Rectal smooth muscle tissue (tissue), 1 donor: ENCODE data around the gene ARMH3.

Experiments used
- H3K27ac ChIP-seq: one replicate; pipeline ENCODE4 v1.7.0; 2013; ENCODE audit warnings: low read depth, low read length, inconsistent platforms
- H3K27me3 ChIP-seq: one replicate; pipeline ENCODE4 v1.7.0; 2013; ENCODE audit warnings: low read length; ENCODE audit not compliant: control insufficient read depth, insufficient read depth
- H3K36me3 ChIP-seq: one replicate; pipeline ENCODE4 v1.7.0; 2013; ENCODE audit warnings: low read length; ENCODE audit not compliant: control insufficient read depth, insufficient read depth
- H3K4me1 ChIP-seq: one replicate; pipeline ENCODE4 v1.7.0; 2013; ENCODE audit warnings: low read length; ENCODE audit not compliant: control insufficient read depth, insufficient read depth
- H3K4me3 ChIP-seq: one replicate; pipeline ENCODE4 v1.7.0; 2013; ENCODE audit warnings: low read length
- H3K9ac ChIP-seq: one replicate; pipeline ENCODE4 v1.7.0; 2013; ENCODE audit warnings: low read length

The ARMH3 gene

DNA sequence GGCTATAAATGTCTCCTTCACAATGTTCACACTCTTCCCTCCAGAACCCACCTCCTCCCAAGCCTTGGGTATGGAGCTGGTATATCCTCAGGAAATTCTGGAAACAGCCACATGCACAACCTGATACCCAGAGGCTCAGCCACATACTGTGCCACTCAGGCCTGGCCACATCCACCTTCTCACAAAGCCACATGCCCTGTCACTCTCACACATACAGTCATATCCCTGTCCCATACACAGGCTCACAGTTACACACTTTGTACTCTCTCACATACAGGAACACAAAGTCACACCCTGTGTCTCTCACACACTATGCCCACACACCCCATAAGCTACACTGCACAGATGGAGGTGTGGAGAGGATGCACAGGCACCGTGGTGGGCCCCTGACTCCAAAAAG, 222.5 kb downstream of the ARMH3 start:
- H3K27me3 ChIP-seq: no peaks in the 10 kb centered on the region
- no peak overlapping the region for H3K9ac ChIP-seq
- H3K27ac ChIP-seq: no peak overlapping the region
- H3K4me1 ChIP-seq: peaks cover 5% of the 10 kb centered on the region
- no peaks in the 10 kb centered on the region for H3K36me3 ChIP-seq
- H3K4me3 ChIP-seq: no peak overlapping the region

DNA sequence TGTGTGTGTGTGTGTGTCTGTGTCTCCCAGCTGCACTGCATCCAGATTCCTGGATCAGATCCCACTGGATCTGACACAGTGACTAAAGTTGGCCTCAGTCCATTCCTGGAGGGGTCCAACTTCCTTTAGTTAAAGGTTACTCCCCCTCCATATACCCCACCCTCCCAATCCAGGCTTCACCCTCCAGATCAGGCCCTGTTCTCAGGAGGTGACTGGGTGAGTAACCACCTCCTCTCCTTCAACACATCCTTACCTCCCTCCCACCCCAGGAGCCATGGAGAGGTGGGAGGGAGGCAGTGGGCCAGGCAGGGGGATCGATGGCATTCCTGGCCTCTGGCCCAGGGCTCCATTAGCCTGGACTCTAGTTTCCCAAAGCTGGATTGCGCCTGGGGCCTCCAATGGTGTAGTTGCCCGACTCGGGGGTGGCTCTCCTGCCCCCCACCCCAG, 223.6 kb downstream of the ARMH3 start:
- H3K27ac ChIP-seq: no peak overlapping the region
- no peak overlapping the region for H3K4me3 ChIP-seq
- H3K4me1 ChIP-seq: peaks cover 5% of the 10 kb centered on the region
- no peaks in the 10 kb centered on the region for H3K27me3 ChIP-seq
- no peaks in the 10 kb centered on the region for H3K36me3 ChIP-seq
- no peak overlapping the region for H3K9ac ChIP-seq

DNA sequence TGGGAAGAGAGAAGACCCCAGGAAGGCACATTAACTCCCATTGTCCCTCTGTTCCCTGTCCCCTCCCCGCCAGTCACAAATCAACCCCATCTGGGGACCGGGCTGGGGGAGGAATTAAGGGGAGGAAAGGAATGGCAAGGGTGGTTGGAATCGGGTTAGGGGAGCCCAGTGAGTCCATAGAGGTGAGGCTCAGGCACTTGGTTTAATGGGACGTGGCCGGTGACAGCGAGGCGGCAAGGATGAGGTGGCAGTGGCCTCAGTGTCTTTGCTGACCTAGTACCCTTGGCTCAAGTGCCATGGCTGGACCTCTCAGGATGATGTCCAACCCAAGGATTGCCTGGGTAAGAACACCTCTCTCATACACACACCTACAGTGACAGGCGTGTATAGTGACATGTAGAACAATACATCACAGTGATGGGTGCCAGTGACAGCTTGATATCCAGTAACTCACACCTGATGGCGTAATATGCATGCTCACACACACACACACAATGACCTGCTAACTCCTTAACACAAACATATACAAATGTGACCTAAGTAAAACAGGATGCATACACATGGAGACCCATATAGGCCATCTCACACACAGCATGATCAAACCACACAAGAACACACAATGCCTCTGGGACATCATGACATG, 224.7 kb downstream of the ARMH3 start:
- Histone ChIP-seq H3K4me3 (peak overlapping the region; percentile 83), H3K36me3 (no peaks in the 10 kb centered on the region), H3K9ac (peak overlapping the region; percentile 69), H3K4me1 (peaks cover 5% of the 10 kb centered on the region), H3K27ac (peak overlapping the region; percentile 34), H3K27me3 (no peaks in the 10 kb centered on the region)

DNA sequence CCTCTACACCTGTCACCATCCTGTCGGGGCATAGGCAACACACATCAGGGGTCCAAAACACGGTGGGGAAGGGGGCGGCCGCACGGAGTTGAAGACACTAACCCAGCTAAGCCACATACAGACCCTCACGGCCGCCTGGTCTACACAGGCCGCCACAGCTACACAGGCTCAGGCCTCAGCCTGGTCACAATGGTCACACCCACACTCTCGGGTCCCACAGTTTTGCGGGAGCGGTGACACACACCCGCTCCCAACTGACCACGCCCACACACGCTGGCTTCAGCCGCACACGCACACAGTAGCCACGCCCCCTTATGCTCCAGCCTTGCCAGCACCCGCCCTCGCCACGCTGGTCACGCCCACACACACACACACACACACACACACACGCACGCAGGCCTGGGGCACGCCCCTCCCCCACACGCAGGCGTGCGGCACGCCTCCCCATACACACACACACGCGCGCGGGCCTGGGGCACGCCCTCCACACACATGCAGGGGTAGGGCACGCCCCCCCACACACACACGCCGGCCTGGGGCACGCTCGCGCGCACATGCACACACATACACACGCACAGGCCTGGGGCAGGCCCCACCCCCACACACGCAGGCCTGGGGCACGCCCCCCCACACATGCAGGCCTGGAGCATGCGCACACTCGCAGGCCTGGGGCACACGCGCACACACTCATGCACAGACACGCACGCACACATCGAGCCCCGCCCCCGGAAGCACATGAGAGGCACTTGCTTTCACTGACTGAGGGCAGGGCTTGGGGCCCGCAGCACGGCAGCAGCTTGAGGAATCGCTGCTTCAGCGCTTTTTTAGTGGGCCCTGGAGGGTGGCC, 225.4 kb downstream of the ARMH3 start:
- Histone ChIP-seq H3K27ac (peak overlapping the region; percentile 44), H3K4me3 (peak overlapping the region; percentile 83), H3K27me3 (no peaks in the 10 kb centered on the region), H3K4me1 (peaks cover 5% of the 10 kb centered on the region), H3K9ac (peak overlapping the region; percentile 69), H3K36me3 (no peaks in the 10 kb centered on the region)

DNA sequence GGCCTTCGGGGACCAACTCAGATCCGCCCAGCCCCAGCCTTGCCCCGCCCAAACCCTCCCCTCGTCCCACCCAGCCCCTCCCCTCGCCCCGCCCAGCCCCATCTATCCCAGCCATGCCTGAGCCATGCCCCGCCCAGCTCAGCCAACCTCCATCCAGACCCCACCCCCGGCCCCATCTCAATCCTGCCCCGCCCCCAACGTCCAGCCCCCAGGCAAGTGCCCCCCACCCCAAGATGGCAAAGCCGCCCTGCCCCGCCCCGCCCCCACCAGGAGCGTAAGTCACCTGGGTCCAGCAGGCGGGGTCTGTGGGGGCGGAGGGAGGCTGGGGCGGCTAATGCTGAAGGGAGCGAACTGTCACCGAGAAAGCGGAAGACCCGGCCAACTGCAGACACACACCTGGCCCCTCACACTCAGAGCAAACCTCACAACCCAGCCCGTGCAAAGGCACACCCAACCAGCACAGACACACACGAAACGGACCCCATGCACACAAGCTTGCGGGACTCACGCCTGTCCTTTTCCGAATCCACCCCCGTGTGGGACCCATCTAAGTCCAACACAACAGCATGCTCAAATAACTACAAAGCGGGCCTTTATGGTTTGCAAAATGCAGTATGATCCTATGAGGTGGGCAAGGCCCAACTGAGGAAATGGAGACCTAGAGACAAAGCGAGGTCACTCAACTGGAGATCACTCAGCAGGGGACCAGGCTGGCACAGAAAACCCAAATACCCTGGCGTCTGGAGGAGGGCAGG, 226.2 kb downstream of the ARMH3 start:
- H3K9ac ChIP-seq: no peak overlapping the region

DNA sequence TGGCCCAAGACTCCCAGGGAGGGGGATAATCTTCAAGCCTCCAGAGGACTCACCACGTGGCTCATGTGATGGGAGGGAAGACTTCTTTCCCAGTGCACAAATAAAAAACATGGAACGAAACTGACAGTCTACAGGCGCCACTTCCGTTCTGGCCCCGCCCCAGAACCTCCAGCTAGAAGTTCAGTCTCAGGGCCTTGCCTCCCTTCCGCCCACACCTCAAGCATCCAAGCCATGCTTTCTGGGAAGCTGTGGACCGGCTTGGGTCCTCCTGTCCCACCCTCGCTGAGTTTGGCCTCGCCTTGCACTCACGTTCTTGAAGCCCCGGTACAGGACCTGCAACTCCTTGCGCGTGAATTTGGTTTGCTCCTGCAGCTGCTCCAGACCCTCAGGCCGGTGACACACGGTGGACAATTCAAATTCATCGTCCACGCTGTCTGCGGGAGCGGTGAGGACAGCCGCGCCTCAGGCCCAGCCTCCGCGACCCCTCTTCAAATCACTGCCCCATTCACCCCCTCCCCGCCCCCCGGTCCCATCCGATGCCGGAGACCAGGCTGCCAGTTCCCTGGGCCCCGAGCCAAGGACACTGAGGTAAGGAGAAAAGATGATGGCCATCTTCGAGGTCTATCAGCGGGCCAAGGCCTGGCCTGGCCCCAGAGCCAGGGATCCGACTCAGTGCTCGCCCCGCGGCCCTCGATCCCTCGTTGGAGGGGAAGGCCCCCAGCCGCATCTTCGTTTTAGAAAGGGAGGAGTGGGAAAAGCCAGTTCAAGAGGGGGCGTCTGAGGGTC, 227.0 kb downstream of the ARMH3 start:
- peaks cover 5% of the 10 kb centered on the region for H3K4me1 ChIP-seq

More for the DNA sequence above, 226.2 kb downstream of the ARMH3 start:
- Histone ChIP-seq H3K4me1 (peaks cover 5% of the 10 kb centered on the region), H3K36me3 (no peaks in the 10 kb centered on the region), H3K27ac (peak overlapping the region; percentile 44), H3K27me3 (no peaks in the 10 kb centered on the region), H3K4me3 (peak overlapping the region; percentile 83)

DNA sequence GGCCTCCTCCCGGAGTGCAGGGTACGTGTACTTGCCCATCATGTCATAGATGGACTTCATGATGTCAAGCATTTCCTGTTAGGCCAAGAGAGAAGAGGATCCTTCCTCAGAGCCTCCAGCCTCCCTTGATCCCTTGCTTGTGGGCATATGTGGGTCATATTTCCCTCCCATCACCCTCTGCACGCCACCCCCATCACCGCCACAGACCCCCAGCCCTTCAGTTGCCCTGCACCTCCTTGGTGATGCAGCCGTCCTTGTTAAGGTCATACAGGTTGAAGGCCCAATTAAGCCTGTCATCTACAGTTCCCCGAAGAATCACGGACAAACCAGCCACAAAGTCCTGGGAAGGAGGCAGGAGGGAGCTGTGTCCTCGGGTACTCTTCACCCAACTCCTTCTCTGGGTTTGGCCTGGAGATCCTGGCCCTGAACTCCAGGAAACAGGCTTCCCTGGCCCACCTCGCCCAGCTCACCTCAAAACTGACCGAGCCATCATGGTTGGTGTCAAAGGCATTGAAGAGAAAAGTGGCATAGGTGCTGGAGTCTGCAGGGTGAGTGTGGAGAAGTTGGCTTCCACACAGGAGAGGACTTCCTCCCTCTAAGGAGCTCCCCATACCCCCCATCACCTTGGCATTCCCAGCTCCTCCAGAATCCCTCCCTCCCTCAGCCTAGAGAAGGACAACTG, 227.9 kb downstream of the ARMH3 start:
- no peaks in the 10 kb centered on the region for H3K27me3 ChIP-seq
- H3K4me1 ChIP-seq: peaks cover 5% of the 10 kb centered on the region
- H3K36me3 ChIP-seq: no peaks in the 10 kb centered on the region
- H3K4me3 ChIP-seq: no peak overlapping the region
- H3K27ac ChIP-seq: no peak overlapping the region
- H3K9ac ChIP-seq: no peak overlapping the region

More for the DNA sequence above, 227.0 kb downstream of the ARMH3 start:
- Histone ChIP-seq H3K27me3 (no peaks in the 10 kb centered on the region), H3K4me3 (no peak overlapping the region), H3K27ac (no peak overlapping the region), H3K9ac (no peak overlapping the region), H3K36me3 (no peaks in the 10 kb centered on the region)

DNA sequence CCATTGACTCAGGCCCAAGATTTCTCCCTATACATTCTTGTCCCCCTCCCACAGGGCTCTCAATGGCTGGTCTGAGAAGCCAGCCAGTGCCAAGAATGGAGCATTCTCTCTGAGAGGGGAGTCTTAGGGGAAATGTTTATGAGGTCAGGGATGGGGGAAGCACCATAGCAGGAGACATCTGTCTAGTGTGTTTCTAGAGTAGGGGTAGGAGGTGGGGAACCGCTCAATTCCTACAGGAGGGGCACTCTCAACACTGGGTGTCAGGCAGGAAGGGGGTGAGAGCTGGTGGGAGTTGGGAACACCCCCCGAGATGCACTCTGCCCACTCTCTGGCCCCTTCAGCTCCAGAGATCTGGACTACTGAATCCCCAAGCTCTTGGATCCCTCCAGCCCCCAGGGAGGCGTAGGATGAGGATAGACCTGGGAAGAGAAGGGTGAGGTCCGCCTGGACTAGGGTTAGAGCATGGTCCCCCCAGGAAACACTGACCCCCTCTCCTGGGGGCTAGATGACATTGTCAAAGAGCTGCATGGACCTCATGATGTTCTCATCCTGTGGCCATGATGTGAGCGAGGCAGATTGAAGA, 229.0 kb downstream of the ARMH3 start:
- Histone ChIP-seq H3K27ac (no peak overlapping the region), H3K27me3 (no peaks in the 10 kb centered on the region), H3K36me3 (no peaks in the 10 kb centered on the region), H3K4me3 (no peak overlapping the region), H3K4me1 (peaks cover 5% of the 10 kb centered on the region), H3K9ac (no peak overlapping the region)

DNA sequence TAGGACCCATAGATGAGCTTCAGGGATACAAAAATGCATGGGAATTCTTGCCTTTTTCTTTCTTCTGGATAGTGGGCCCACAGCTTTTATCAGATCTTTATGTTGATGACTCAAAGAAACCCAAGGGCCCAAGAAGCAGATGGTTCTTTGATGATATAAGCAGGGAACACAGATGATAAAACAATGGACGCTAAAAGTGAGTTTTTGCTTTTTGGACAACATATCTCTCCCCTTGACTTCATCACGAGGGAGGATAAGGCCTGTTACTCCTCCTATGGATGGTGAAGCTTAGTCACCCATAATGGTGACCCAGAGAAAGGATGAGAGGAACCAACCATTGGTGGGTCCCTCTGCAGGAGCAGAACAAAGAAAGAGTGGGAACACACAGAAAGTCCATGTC, 231.2 kb downstream of the ARMH3 start:
- Histone ChIP-seq H3K27me3 (no peaks in the 10 kb centered on the region), H3K4me3 (no peak overlapping the region), H3K27ac (no peak overlapping the region), H3K4me1 (no peaks in the 10 kb centered on the region), H3K9ac (no peak overlapping the region), H3K36me3 (no peaks in the 10 kb centered on the region)

DNA sequence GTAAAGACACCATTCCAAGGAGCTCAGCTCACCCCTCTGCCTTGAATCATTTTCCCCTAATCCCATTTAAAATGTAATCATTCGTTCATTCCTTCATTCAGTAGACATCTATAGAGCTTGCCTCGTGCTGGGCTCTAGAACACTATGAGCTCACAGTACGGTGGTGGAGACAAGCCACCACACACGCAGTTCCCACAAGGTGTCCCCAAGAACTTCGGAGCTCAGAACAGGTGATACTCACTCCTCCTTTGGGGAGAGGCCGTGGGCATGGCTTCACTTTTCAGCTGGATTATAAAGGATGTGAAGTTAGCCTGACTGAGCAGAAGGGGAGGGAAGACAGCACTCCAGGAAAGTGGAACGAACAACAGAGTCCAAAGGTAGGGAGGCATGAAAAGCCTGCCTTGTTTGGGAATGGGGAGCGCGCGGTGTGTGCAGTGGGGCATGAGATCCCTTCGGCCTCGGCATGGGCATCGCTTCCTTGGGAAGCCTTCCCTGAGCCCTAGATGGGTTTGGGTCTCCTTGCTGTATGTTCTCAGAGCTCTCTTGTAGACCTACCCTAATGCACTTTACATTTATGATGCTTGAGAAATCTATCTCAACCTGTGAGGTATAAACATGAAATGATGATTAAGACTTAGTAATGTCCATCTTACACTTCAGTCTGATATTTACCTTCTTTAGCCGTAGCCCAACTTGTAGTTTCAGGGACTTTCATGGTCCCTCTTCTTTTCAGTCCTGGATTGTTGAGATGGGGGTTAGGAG, 236.9 kb downstream of the ARMH3 start:
- H3K27me3 ChIP-seq: no peaks in the 10 kb centered on the region
- H3K4me1 ChIP-seq: peaks cover 11% of the 10 kb centered on the region
- H3K4me3 ChIP-seq: peak overlapping the region; percentile 72
- H3K9ac ChIP-seq: no peak overlapping the region
- H3K36me3 ChIP-seq: peaks cover 2% of the 10 kb centered on the region
- peak overlapping the region; percentile 96 for H3K27ac ChIP-seq
